OCI-LY1 (cell line): ENCODE data around the gene OSGIN1.

ENCODE experiments used
- H2AFZ ChIP-seq: fragments of 200-600 bp; sonication (generic), shearing (Covaris generic); 2 replicates; pipeline ENCODE4 v1.6.0; 2014; ENCODE audit warnings: antibody characterized with exemption, mild to moderate bottlenecking, low read length
- H3F3A ChIP-seq: fragments of 200-600 bp; sonication (generic), shearing (Covaris generic); 2 replicates; pipeline ENCODE4 v1.6.0; 2014; ENCODE audit warnings: mild to moderate bottlenecking, antibody characterized with exemption, low read length, moderate library complexity; ENCODE audit not compliant: insufficient read depth
- H3K27ac ChIP-seq: fragments of 200-600 bp; sonication (generic); 2 replicates; pipeline ENCODE4 v1.5.1; 2014; ENCODE audit warnings: low read length, mixed run types, mild to moderate bottlenecking, low read depth; ENCODE audit not compliant: poor library complexity, severe bottlenecking
- H3K27me3 ChIP-seq: fragments of 200-600 bp; sonication (generic); 2 replicates; pipeline ENCODE4 v1.6.0; 2014; ENCODE audit warnings: antibody characterized with exemption, mild to moderate bottlenecking, low read length, moderate library complexity; ENCODE audit not compliant: insufficient read depth
- H3K36me3 ChIP-seq: fragments of 200-600 bp; sonication (generic); 2 replicates; pipeline ENCODE4 v1.6.1; 2014; ENCODE audit warnings: mild to moderate bottlenecking, antibody characterized with exemption, low read length, moderate library complexity, mixed read lengths; ENCODE audit not compliant: insufficient read depth
- H3K4me1 ChIP-seq: fragments of 200-600 bp; sonication (generic); 2 replicates; pipeline ENCODE4 v1.5.1; 2014; ENCODE audit warnings: mild to moderate bottlenecking, low read length, moderate library complexity; ENCODE audit not compliant: insufficient read depth, severe bottlenecking
- H3K4me2 ChIP-seq: fragments of 200-600 bp; sonication (generic), shearing (Covaris generic); 2 replicates; pipeline ENCODE4 v1.6.1; 2014; ENCODE audit warnings: low read length
- H3K4me3 ChIP-seq: fragments of 200-600 bp; sonication (generic); 2 replicates; pipeline ENCODE4 v1.5.1; 2014; ENCODE audit warnings: low read length, low read depth, mild to moderate bottlenecking, mixed read lengths; ENCODE audit not compliant: poor library complexity, severe bottlenecking
- H3K79me2 ChIP-seq: fragments of 200-600 bp; shearing (Covaris generic); 2 replicates; pipeline ENCODE4 v1.6.1; 2016; ENCODE audit warnings: mixed run types, low read length, mixed read lengths; ENCODE audit not compliant: insufficient read depth
- H3K9ac ChIP-seq: fragments of 200-600 bp; sonication (generic), shearing (Covaris generic); 2 replicates; pipeline ENCODE4 v1.6.1; 2014; ENCODE audit warnings: mild to moderate bottlenecking, low read length, mixed read lengths
- H3K9me2 ChIP-seq: fragments of 200-600 bp; sonication (generic), shearing (Covaris generic); 2 replicates; pipeline ENCODE4 v1.6.1; 2014; ENCODE audit warnings: low read depth, mild to moderate bottlenecking, low read length, mixed read lengths
- H3K9me3 ChIP-seq: fragments of 200-600 bp; shearing (Covaris generic); 2 replicates; pipeline ENCODE4 v1.6.1; 2014; ENCODE audit warnings: low read length, mixed read lengths
- H4K20me1 ChIP-seq: fragments of 200-600 bp; sonication (generic), shearing (Covaris generic); 2 replicates; pipeline ENCODE4 v1.6.0; 2016; ENCODE audit warnings: mild to moderate bottlenecking, low read length; ENCODE audit not compliant: insufficient read depth
- EZH2 ChIP-seq: fragments of 200-600 bp; sonication (generic), shearing (Covaris generic); IDR thresholded peaks from 2 replicates; pipeline ENCODE4 v1.8.0; 2017; ENCODE audit warnings: borderline replicate concordance, mixed run types, mild to moderate bottlenecking, antibody characterized with exemption, low read length, moderate library complexity, mixed read lengths
- TF ChIP-seq, protein P1 (sequence below): fragments of 200-600 bp; sonication (generic), shearing (Covaris generic); IDR thresholded peaks from 2 replicates; pipeline ENCODE4 v1.5.1; 2017; ENCODE audit warnings: mild to moderate bottlenecking, antibody characterized with exemption, low read length, moderate library complexity, mixed read lengths

Gene OSGIN1

DNA sequence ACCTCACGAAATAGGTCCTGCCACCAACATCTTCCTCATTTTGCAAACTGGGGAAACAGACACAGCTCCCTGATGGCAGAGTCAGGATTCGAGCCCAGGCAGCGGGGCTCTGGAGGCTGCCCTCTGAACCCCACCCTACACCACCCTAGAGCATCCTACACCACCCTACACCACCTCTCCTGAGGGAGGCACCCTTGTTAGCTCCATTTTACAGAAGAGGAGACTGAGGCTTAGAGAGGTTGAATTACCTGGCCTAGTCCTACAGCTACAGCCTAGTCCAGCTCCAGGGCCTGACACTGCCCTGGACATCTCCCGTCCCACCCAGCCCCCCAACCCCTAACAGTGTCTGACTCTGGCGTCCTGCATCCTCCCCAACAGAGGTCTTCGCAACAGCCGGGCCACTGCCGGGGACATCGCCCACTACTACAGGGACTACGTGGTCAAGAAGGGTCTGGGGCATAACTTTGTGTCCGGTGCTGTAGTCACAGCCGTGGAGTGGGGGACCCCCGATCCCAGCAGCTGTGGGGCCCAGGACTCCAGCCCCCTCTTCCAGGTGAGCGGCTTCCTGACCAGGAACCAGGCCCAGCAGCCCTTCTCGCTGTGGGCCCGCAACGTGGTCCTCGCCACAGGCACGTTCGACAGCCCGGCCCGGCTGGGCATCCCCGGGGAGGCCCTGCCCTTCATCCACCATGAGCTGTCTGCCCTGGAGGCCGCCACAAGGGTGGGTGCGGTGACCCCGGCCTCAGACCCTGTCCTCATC lies 11.8 kb downstream of the OSGIN1 start:
- Histone ChIP-seq H3K79me2 (no peaks in the 10 kb centered on the region), H3K4me3 (no peak overlapping the region), H3F3A (no peaks in the 10 kb centered on the region), H2AFZ (no peak overlapping the region), H4K20me1 (no peaks in the 10 kb centered on the region), H3K27me3 (peaks cover 8% of the 10 kb centered on the region; the same call in 1 of the 2 replicates), H3K36me3 (no peaks in the 10 kb centered on the region), H3K4me2 (no peak overlapping the region), H3K9me2 (no peaks in the 10 kb centered on the region), H3K9ac (no peak overlapping the region), H3K9me3 (no peaks in the 10 kb centered on the region), H3K4me1 (no peaks in the 10 kb centered on the region), H3K27ac (no peak overlapping the region)
- TF ChIP-seq, protein P1, sequence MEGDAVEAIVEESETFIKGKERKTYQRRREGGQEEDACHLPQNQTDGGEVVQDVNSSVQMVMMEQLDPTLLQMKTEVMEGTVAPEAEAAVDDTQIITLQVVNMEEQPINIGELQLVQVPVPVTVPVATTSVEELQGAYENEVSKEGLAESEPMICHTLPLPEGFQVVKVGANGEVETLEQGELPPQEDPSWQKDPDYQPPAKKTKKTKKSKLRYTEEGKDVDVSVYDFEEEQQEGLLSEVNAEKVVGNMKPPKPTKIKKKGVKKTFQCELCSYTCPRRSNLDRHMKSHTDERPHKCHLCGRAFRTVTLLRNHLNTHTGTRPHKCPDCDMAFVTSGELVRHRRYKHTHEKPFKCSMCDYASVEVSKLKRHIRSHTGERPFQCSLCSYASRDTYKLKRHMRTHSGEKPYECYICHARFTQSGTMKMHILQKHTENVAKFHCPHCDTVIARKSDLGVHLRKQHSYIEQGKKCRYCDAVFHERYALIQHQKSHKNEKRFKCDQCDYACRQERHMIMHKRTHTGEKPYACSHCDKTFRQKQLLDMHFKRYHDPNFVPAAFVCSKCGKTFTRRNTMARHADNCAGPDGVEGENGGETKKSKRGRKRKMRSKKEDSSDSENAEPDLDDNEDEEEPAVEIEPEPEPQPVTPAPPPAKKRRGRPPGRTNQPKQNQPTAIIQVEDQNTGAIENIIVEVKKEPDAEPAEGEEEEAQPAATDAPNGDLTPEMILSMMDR = no peak
- TF ChIP-seq EZH2 = no peak

DNA sequence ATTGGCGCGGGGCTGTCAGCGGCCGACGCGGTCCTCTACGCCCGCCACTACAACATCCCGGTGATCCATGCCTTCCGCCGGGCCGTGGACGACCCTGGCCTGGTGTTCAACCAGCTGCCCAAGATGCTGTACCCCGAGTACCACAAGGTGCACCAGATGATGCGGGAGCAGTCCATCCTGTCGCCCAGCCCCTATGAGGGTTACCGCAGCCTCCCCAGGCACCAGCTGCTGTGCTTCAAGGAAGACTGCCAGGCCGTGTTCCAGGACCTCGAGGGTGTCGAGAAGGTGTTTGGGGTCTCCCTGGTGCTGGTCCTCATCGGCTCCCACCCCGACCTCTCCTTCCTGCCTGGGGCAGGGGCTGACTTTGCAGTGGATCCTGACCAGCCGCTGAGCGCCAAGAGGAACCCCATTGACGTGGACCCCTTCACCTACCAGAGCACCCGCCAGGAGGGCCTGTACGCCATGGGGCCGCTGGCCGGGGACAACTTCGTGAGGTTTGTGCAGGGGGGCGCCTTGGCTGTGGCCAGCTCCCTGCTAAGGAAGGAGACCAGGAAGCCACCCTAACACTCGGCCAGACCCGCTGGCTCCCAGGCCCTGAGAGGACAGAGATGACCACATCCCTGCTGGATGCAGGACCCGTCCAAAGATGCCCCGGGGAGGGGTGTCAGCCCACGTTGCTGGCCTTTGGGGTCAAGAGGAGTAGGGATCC lies 12.6 kb downstream of the OSGIN1 start:
- Histone ChIP-seq H3K9me2 (no peaks in the 10 kb centered on the region), H4K20me1 (no peaks in the 10 kb centered on the region), H3K4me3 (no peak overlapping the region), H3K4me2 (no peak overlapping the region), H3K36me3 (no peaks in the 10 kb centered on the region), H3K27me3 (peaks cover 8% of the 10 kb centered on the region; the same call in 1 of the 2 replicates), H3K79me2 (no peaks in the 10 kb centered on the region), H2AFZ (no peak overlapping the region), H3K27ac (no peak overlapping the region), H3K4me1 (no peaks in the 10 kb centered on the region), H3K9ac (no peak overlapping the region), H3F3A (no peaks in the 10 kb centered on the region), H3K9me3 (no peaks in the 10 kb centered on the region)
- TF ChIP-seq EZH2 = no peak
- TF ChIP-seq, protein P1 = no peak

DNA sequence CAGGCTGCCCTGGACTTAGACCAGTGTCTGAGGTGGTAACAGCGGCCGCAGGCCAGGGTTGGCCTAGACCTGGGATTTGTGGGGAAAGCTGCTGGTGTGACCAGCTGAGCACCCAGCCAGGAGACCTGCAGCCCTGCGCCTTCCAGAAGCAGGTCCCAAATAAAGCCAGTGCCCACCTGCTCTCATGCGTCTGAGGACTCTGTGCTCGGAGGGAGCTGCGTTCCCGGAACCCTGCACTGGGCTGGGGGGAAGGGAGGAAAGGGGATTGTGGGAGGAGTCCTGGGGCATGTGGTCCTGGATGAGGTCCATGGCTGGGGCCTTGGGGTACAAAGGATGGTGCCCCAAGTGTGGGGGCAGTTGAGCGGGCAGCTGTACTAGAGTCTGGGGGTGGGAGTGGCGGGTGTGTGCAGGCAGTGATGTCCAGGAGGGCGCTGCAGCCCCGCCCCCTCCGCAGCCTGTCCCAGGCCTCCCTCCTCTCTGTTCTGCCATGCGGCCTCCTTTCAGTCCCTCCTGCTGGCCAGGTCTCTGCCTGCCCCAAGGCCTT lies 13.2 kb downstream of the OSGIN1 start:
- Histone ChIP-seq H3K36me3 (no peaks in the 10 kb centered on the region), H3F3A (no peaks in the 10 kb centered on the region), H3K9ac (no peak overlapping the region), H3K79me2 (no peaks in the 10 kb centered on the region), H3K27ac (no peak overlapping the region), H3K4me2 (no peak overlapping the region), H3K4me3 (no peak overlapping the region), H4K20me1 (no peaks in the 10 kb centered on the region), H3K9me3 (no peaks in the 10 kb centered on the region), H3K27me3 (peaks cover 8% of the 10 kb centered on the region; the same call in 1 of the 2 replicates), H2AFZ (no peak overlapping the region), H3K9me2 (no peaks in the 10 kb centered on the region), H3K4me1 (no peaks in the 10 kb centered on the region)
- TF ChIP-seq, protein P1 = no peak
- TF ChIP-seq EZH2 = no peak
